ENCODE data around the gene TMSB15A.
"Not testable (repeated sequence)": the region's sequence is repeated elsewhere in the genome, so short reads cannot be mapped to it uniquely, and the experiment has no call there.

The TMSB15A gene

GRCh38 chrX:102515975-102516941, at the start of gene TMSB15A:
Gene TMSB15A, minus strand, starts transcription at chrX:102516739.
- TF ChIP-seq GATA2 (IDR thresholded peaks at IDR 0.05; ENCODE audit: low read depth, low read length) (no peak), GATA3 (IDR thresholded peaks at IDR 0.05; ENCODE audit: low read depth, low read length) (no peak)

- TF ChIP-seq GATA2 (IDR thresholded peaks at IDR 0.05; ENCODE audit: low read depth, low read length) (no peak), GATA3 (IDR thresholded peaks at IDR 0.05; ENCODE audit: low read depth, low read length) (no peak)
Measured at GRCh38 chrX:102560423-102561068, 44.0 kb upstream of the TMSB15A start.

- TF ChIP-seq GATA2 (IDR thresholded peaks at IDR 0.05; ENCODE audit: low read depth, low read length) = no peak
Measured at GRCh38 chrX:102558607-102559006, 42.1 kb upstream of the TMSB15A start.

- no peak for TF ChIP-seq GATA3 (IDR thresholded peaks at IDR 0.05; ENCODE audit: low read depth, low read length)
- no peak for TF ChIP-seq GATA2 (IDR thresholded peaks at IDR 0.05; ENCODE audit: low read depth, low read length)
Measured at GRCh38 chrX:102548231-102548630, 31.7 kb upstream of the TMSB15A start.

- TF ChIP-seq GATA3 (IDR thresholded peaks at IDR 0.05; ENCODE audit: low read depth, low read length) (no peak), GATA2 (IDR thresholded peaks at IDR 0.05; ENCODE audit: low read depth, low read length) (no peak)
Measured at GRCh38 chrX:102546828-102547493, 30.4 kb upstream of the TMSB15A start.

- TF ChIP-seq GATA3 (IDR thresholded peaks at IDR 0.05; ENCODE audit: low read depth, low read length) (no peak), GATA2 (IDR thresholded peaks at IDR 0.05; ENCODE audit: low read depth, low read length) (no peak)
Measured at GRCh38 chrX:102535958-102536357, 19.4 kb upstream of the TMSB15A start.

- no peak for TF ChIP-seq GATA3 (IDR thresholded peaks at IDR 0.05; ENCODE audit: low read depth, low read length)
- TF ChIP-seq GATA2 (IDR thresholded peaks at IDR 0.05; ENCODE audit: low read depth, low read length) = no peak
Measured at GRCh38 chrX:102517326-102517725, 787 bp upstream of the TMSB15A start.

- TF ChIP-seq GATA3 (IDR thresholded peaks at IDR 0.05; ENCODE audit: low read depth, low read length) (no peak), GATA2 (IDR thresholded peaks at IDR 0.05; ENCODE audit: low read depth, low read length) (no peak)
Measured at GRCh38 chrX:102514536-102514935, 2.0 kb downstream of the TMSB15A start.

GRCh38 chrX:102498732-102499131, 17.8 kb downstream of the TMSB15A start:
- TF ChIP-seq GATA3 (IDR thresholded peaks at IDR 0.05; ENCODE audit: low read depth, low read length) (no peak), GATA2 (IDR thresholded peaks at IDR 0.05; ENCODE audit: low read depth, low read length) (no peak)

- no peak for TF ChIP-seq GATA2 (IDR thresholded peaks at IDR 0.05; ENCODE audit: low read depth, low read length)
- no peak for TF ChIP-seq GATA3 (IDR thresholded peaks at IDR 0.05; ENCODE audit: low read depth, low read length)
Measured at GRCh38 chrX:102491766-102492165, 24.8 kb downstream of the TMSB15A start.

GRCh38 chrX:102471762-102472220, 44.7 kb downstream of the TMSB15A start, which contains the start of gene TCP11X2:
Gene TCP11X2, minus strand, starts transcription at chrX:102471812.
- TF ChIP-seq GATA2, GATA3 (IDR thresholded peaks at IDR 0.05; ENCODE audit: low read depth, low read length): not testable (repeated sequence)

All from SH-SY5Y (cell line).